Fibroblast of pulmonary artery (primary cell): ENCODE results near the gene BBOF1.
"Not testable (repeated sequence)": the region's sequence is repeated elsewhere in the genome, so short reads cannot be mapped to it uniquely, and the experiment has no call there.

Experiments used
- DNase-seq: peaks from one replicate; pipeline ENCODE4 v3.0.0-alpha.2; 2010; ENCODE audit warnings: low read depth
- H3K4me3 ChIP-seq: replicated peaks from 2 replicates; pipeline ENCODE4 v1.5.1; 2011; ENCODE audit warnings: low read depth, mild to moderate bottlenecking, control low read depth, low read length, moderate library complexity
- TF ChIP-seq, protein P1 (sequence below): IDR thresholded peaks from 2 replicates; pipeline ENCODE4 v1.5.1; 2011; ENCODE audit warnings: mild to moderate bottlenecking, control low read depth, low read length, inconsistent platforms; ENCODE audit errors: missing control alignments

The BBOF1 gene

GRCh38 chr14:73995977-73996378 lies 23.2 kb upstream of the BBOF1 start:
- H3K4me3 ChIP-seq = no peak overlapping the region
- no peak for DNase-seq
- TF ChIP-seq, protein P1, sequence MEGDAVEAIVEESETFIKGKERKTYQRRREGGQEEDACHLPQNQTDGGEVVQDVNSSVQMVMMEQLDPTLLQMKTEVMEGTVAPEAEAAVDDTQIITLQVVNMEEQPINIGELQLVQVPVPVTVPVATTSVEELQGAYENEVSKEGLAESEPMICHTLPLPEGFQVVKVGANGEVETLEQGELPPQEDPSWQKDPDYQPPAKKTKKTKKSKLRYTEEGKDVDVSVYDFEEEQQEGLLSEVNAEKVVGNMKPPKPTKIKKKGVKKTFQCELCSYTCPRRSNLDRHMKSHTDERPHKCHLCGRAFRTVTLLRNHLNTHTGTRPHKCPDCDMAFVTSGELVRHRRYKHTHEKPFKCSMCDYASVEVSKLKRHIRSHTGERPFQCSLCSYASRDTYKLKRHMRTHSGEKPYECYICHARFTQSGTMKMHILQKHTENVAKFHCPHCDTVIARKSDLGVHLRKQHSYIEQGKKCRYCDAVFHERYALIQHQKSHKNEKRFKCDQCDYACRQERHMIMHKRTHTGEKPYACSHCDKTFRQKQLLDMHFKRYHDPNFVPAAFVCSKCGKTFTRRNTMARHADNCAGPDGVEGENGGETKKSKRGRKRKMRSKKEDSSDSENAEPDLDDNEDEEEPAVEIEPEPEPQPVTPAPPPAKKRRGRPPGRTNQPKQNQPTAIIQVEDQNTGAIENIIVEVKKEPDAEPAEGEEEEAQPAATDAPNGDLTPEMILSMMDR = no peak

DNA sequence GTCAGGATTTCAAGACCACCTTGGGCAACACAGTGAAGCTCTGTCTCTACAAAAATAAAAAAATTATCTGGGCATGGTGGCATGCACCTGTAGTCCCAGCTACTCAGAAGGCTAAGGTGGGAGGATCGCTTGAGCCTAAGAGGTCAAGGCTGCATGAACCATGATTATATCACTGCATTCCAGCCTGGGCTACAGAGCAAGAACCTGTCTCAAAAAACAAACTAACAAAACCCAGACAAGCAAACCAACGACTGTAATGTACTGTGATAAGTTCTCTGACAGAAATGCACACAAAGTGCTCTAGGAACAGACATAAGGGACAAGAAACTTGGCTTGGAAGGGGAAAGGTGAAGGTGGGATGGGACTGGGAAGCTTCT lies 22.4 kb upstream of the BBOF1 start:
- DNase-seq = no peak
- H3K4me3 ChIP-seq = no peak overlapping the region
- TF ChIP-seq, protein P1 = no peak

DNA sequence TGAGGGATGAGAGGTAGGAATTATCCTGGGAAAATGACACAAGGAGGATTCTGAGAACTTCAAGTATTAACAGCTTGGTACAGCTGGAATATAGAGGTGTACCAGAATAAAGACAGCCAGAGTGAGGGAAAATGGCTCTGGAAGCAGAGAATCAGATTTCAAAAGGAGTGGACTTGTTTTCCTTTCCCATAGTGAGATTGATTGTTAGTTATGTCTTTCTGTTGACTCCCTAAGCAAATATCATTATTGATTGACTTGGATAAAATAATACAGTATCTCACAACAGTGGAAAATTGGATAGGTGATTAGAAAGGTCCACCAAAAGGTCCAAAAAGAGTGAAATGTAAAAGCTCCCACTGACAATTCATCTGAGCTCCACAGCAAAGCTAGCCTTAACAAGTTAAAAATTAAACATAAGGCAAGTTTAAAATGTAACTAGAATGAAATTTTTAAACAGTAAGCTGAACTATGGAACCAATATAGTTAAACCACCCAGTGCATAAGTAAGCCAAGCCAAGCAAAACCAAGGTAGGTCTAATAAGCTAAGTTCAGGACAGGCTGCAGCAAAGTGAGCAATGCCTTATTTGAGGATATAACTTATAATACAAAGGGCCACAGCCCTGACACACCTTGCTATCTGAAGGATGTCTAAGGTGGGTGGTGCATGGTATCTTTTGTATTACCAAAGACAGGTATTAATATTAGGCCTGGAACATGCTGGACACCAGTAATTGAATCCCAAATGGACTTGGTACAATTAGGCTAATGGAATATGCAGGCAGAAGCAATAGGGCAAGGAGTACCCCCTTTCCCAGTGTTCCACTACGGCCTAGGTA lies 21.8 kb upstream of the BBOF1 start:
- H3K4me3 ChIP-seq = no peak overlapping the region
- TF ChIP-seq, protein P1 = no peak
- DNase-seq = no peak

GRCh38 chr14:73997944-73998447 lies 21.2 kb upstream of the BBOF1 start:
- H3K4me3 ChIP-seq = no peak overlapping the region
- TF ChIP-seq, protein P1 = no peak
- DNase-seq = no peak

GRCh38 chr14:73998726-73999125 lies 20.4 kb upstream of the BBOF1 start:
- H3K4me3 ChIP-seq = no peak overlapping the region
- no peak for DNase-seq
- TF ChIP-seq, protein P1 = no peak

GRCh38 chr14:74005664-74006063 lies 13.5 kb upstream of the BBOF1 start:
- H3K4me3 ChIP-seq, DNase-seq: not testable (repeated sequence)

DNA sequence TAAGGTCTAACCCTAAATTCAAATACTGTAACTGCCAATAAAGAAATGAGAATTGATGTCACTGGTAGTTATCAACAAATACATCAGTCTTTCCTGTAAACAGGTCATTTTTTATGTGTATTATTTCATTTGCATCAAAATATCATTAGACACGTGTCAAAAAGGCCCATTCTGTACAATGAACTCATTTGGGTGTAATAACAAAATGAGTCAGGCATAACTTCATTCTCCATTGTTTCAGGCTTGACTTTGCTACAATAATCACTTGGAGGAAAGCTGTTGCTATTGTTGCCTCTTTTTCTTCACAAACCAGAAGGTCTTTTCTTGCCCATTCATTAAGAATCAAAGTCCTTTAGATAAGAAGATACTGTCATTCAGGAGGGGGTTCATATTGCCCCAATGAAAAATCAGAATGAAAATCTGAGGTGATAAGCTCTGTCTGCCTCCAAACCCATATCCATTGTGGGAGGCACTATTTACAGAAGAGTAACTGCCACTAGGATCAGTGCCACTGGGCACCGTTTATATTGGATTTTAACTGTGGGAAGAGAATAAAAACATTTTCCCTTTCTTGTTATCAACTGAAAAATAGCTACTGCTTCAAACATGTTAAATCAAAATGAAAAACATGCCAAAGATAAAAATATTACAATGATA lies 10.2 kb upstream of the BBOF1 start:
- H3K4me3 ChIP-seq = no peak overlapping the region
- DNase-seq = peak; percentile 7
- TF ChIP-seq, protein P1 = no peak
